Endothelial cell of umbilical vein (primary cell): ENCODE results near the gene ZNF418.

ENCODE experiments used
- CTCF ChIP-seq, 2 donors: IDR thresholded peaks; 1 replicate in 1 of 2; 2 replicates in 1 of 2; pipeline ENCODE4 v1.5.1; 2011; ENCODE audit warnings: low read length in 2 of 2, mild to moderate bottlenecking in 2 of 2, moderate library complexity in 2 of 2, control low read depth in 1 of 2, inconsistent platforms in 1 of 2, low read depth in 1 of 2; ENCODE audit not compliant: insufficient read depth in 1 of 2; ENCODE audit errors: extremely low read depth in 1 of 2
- POLR2A ChIP-seq: IDR thresholded peaks from 2 replicates; pipeline ENCODE4 v1.6.1; 2012; ENCODE audit warnings: low read depth, mild to moderate bottlenecking, control low read depth, low read length

GRCh38 chr19:57947088-57947418 lies 11.9 kb upstream of the ZNF418 start:
- TF ChIP-seq CTCF (IDR thresholded peaks at IDR 0.05; ENCODE audit: extremely low read depth in 1 of 2, insufficient read depth in 1 of 2, low read depth in 1 of 2, low read length in 2 of 2) (no peak), POLR2A (no peak)
